ENCODE measurements around the gene EIF4G2.

Gene EIF4G2

GRCh38 chr11:10777393-10777793 lies 31.3 kb downstream of the EIF4G2 start:
- DNase-seq (ENCODE audit: low spot score) (no peak), FAIRE-seq (no peak)

GRCh38 chr11:10774811-10775210 lies 33.9 kb downstream of the EIF4G2 start:
- no peak for DNase-seq (ENCODE audit: low spot score)
- FAIRE-seq: no peak

GRCh38 chr11:10771457-10771856 lies 37.3 kb downstream of the EIF4G2 start:
- DNase-seq (ENCODE audit: low spot score): no peak
- FAIRE-seq: no peak

GRCh38 chr11:10770626-10771254 lies 38.0 kb downstream of the EIF4G2 start:
- FAIRE-seq (no peak), DNase-seq (ENCODE audit: low spot score) (no peak)

GRCh38 chr11:10764412-10764811 lies 44.3 kb downstream of the EIF4G2 start:
- DNase-seq (ENCODE audit: low spot score) (no peak), FAIRE-seq (no peak)

GRCh38 chr11:10763766-10764165 lies 45.0 kb downstream of the EIF4G2 start:
- DNase-seq (ENCODE audit: low spot score): no peak
- FAIRE-seq: no peak

- FAIRE-seq (no peak), DNase-seq (ENCODE audit: low spot score) (no peak)
Observed at GRCh38 chr11:10762913-10763421, 45.8 kb downstream of the EIF4G2 start.

GRCh38 chr11:10762185-10762584 lies 46.5 kb downstream of the EIF4G2 start:
- FAIRE-seq (no peak), DNase-seq (ENCODE audit: low spot score) (no peak)

GRCh38 chr11:10761085-10761698 lies 47.5 kb downstream of the EIF4G2 start:
- no peak for DNase-seq (ENCODE audit: low spot score)
- no peak for FAIRE-seq

- no peak for DNase-seq (ENCODE audit: low spot score)
- no peak for FAIRE-seq
Observed at GRCh38 chr11:10758957-10759356, 49.8 kb downstream of the EIF4G2 start.

GRCh38 chr11:10752486-10752885 lies 56.2 kb downstream of the EIF4G2 start:
- FAIRE-seq (no peak), DNase-seq (ENCODE audit: low spot score) (no peak)

- FAIRE-seq (no peak), DNase-seq (ENCODE audit: low spot score) (no peak)
Observed at GRCh38 chr11:10752061-10752460, 56.7 kb downstream of the EIF4G2 start.

- FAIRE-seq (no peak), DNase-seq (ENCODE audit: low spot score) (no peak)
Observed at GRCh38 chr11:10751581-10751940, 57.2 kb downstream of the EIF4G2 start.

- peak; percentile 59 for FAIRE-seq
- DNase-seq (ENCODE audit: low spot score): peak; percentile 70
Observed at GRCh38 chr11:10750838-10751580, 57.7 kb downstream of the EIF4G2 start, which contains the start of gene CTR9. Gene CTR9, plus strand, starts transcription at chr11:10751246. Its CDS starts 167 bp downstream, at chr11:10751413.

GRCh38 chr11:10749476-10749875 lies 59.2 kb downstream of the EIF4G2 start:
- FAIRE-seq: no peak
- DNase-seq (ENCODE audit: low spot score): no peak

- FAIRE-seq: no peak
Observed at GRCh38 chr11:10747733-10748132, 61.0 kb downstream of the EIF4G2 start.

More at GRCh38 chr11:10747733-10748132, 61.0 kb downstream of the EIF4G2 start:
- no peak for DNase-seq (ENCODE audit: low spot score)

Data from RCC 7860 (cell line).